ENCODE data around the gene KCNJ3.

KCNJ3 gene, protein sequence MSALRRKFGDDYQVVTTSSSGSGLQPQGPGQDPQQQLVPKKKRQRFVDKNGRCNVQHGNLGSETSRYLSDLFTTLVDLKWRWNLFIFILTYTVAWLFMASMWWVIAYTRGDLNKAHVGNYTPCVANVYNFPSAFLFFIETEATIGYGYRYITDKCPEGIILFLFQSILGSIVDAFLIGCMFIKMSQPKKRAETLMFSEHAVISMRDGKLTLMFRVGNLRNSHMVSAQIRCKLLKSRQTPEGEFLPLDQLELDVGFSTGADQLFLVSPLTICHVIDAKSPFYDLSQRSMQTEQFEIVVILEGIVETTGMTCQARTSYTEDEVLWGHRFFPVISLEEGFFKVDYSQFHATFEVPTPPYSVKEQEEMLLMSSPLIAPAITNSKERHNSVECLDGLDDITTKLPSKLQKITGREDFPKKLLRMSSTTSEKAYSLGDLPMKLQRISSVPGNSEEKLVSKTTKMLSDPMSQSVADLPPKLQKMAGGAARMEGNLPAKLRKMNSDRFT

DNA sequence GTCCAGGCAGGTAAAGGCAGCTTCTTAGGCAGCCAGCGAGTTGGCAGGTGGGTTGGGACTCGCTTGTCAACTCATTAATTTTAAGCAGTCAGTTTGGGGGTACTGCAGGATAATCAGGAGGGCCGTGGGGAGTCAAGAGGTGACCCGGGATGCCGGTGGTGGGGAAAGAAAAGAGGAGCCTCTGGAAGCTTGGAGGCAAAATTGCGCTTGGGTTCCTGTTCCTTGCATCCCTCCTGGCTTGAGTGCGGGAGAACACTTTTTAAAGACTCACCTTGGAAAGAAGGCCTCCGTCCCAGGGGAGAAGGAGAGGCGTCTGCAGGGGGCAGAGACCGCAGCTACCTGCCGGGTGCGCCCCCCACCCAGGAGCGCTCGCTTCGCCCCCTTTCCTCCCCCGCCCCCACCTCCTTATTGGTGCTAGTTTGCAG, at the start of gene KCNJ3:
KCNJ3 (plus strand) TSS at position 400 of the 425 bp plus-strand sequence. CDS start 81 bp downstream, outside the sequence.
- DNase-seq (ENCODE audit: low read depth): no peak

DNA sequence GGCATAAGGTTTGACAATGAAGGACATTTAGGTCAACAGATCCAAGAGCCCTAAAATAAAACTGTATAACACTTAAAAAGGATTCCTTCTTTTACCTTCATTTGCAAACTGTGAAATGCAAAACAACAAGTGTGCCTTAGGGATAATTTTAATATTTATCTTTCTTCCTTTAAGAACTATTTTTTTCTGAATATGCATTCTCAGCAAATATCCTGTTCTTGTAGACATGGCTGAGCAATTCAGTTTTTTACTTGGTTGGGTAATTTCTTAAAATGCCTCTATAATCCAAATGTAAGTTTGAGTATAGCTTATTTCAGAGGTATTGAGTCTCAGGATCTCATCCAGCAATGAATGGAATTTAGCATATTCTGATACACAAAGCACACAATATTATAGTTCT, 43.0 kb upstream of the KCNJ3 start:
- no peak for DNase-seq (ENCODE audit: low read depth)

DNA sequence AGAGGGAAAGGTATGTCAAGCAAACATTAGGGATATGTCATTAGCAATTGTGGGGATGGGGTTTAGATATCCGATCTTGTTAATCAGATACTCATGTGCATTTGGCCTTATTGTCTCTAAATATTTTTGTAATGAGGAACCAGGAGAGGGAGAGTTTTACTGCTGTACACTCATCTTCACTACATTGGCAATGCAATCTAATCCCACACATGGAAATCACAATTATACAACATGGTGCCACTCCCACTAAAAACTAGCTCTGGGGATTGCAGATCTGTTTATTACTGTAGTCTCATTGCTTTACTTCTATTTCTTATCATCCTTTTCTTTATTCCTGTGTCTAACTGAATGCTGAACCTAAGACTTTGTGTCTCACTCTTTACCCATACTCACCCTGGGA, 39.6 kb upstream of the KCNJ3 start:
- DNase-seq (ENCODE audit: low read depth): no peak

- no peak for DNase-seq (ENCODE audit: low read depth)
Measured at GRCh38 chr2:154664248-154664647, 34.2 kb upstream of the KCNJ3 start.

GRCh38 chr2:154670083-154670482, 28.4 kb upstream of the KCNJ3 start:
- no peak for DNase-seq (ENCODE audit: low read depth)

GRCh38 chr2:154673694-154674093, 24.8 kb upstream of the KCNJ3 start:
- DNase-seq (ENCODE audit: low read depth): no peak

- no peak for DNase-seq (ENCODE audit: low read depth)
Measured at GRCh38 chr2:154677401-154677800, 21.1 kb upstream of the KCNJ3 start.

DNA sequence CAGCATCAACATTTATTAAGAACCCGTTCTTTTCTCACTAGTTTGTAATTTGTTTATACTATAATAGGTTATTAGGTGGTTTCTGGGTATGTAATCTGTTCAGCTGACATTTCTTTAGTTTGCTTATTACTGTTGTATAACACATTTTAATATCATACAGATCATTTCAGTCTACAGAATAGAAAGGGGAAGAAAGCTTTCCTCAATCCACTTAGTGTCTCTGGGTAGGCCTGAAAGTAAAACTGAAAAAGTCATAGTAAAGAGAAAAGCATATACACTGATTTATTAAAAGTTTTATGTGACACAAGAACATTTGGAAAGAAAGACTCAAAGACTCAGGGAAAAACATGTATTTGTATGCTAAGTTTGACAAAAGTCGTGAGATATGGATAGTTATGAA, 16.8 kb upstream of the KCNJ3 start:
- no peak for DNase-seq (ENCODE audit: low read depth)

- no peak for DNase-seq (ENCODE audit: low read depth)
Measured at GRCh38 chr2:154686162-154686561, 12.3 kb upstream of the KCNJ3 start.

GRCh38 chr2:154688373-154688772, 10.1 kb upstream of the KCNJ3 start:
- DNase-seq (ENCODE audit: low read depth): no peak

DNA sequence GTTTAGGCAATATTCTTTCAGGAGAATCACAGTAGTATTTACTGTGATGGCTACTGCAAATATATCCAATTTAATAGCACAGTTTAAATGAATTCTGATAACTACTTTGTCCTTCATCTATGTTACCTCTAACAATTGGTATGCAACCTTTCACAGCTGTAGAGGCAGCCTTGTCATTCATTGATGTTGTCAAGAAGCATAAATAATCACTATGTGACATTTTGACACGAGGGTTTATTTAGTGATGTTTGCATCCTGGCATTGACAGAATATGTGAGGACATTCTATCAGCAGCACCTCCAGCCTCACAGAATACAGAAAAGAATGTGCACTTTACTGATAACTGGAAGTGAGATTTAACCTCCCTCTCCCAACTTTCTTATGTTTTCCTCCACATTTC, 9.3 kb upstream of the KCNJ3 start:
- no peak for DNase-seq (ENCODE audit: low read depth)

DNA sequence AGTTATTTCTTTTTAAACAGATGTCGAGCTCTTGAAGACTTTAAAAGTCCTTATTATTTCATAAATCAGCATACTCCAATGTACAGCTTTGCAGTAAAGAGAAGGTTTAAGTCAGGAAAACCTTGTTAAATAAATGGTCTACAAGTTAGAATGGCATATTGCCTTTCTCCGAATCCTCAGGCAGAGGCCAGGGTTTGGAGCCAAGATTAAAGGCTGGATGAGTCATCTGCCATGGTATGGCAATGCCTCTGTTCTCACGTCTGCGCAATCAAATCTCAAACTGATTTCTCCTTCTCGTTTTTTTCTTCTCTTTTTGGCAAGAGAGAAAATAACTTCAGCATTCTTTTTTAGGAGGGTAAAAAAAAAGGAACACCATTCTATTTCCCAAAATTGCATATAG, 5.6 kb upstream of the KCNJ3 start:
- no peak for DNase-seq (ENCODE audit: low read depth)

- no peak for DNase-seq (ENCODE audit: low read depth)
Measured at GRCh38 chr2:154693741-154694340, 4.7 kb upstream of the KCNJ3 start.

DNA sequence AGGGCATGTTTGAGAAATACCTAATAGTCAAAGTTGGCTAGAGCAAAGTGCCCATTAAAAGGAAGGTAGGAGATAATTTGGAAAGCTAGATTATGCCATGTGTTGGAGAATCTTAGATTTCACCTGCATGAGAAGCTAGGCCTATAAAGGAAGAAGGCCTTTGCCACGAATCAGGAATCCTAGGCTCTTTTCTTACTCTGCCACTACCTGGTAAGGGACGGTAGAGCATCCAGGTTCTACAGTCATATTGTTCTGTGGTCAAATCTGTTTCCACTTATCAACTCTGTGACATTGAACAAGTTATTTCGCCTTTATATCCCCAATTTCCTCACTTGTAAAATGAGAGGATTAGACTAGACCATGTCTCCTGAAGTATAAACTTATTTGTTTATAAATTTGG, 3.6 kb upstream of the KCNJ3 start:
- no peak for DNase-seq (ENCODE audit: low read depth)

DNA sequence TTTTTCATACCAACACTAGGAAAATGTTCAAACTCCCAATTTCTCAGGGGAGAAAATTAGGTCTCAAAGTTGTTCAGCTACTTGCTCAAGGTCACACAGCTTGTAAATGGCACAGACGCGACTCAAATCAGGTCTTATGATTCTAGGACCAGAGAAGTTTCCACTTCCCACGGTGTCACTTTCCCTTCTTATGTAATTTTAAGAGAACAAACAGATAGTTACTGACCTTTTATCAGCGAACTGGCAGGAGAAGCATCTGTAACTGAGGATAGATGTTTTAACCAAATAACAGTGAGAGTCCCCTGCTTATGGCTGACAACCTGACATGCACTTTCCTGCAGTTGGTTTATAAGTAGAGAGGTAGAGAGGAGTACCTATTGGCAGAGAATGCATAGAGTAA, 2.1 kb upstream of the KCNJ3 start:
- DNase-seq (ENCODE audit: low read depth): no peak

DNA sequence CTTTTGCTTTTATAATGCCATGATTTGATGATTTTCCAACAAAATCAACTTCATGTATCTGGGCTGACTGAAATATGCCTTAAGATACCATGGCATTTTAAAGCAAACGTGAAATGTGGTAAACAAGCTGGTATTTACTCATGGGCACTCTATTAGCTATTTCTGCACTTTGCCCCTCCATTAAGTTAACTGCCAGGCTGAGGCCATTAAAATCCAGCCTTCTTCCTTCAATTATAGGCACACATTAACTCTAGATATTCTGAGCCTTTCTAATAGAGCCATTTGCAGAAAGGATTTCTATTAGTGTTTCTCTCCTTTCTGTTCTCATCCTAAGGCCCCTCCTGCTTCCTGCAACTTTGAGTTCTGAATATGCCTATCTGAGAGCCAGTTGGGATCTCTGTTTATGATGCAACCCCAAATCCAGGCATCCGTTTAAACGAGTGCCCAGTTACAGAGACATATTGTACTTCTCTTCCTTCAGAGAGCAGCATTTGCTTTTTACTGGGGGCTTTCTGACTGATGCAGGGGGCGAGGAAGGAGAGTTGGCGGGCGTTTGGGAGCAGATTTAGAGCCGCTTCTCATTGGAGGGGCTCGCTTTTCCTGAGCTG, 1.6 kb upstream of the KCNJ3 start:
- no peak for DNase-seq (ENCODE audit: low read depth)

DNA sequence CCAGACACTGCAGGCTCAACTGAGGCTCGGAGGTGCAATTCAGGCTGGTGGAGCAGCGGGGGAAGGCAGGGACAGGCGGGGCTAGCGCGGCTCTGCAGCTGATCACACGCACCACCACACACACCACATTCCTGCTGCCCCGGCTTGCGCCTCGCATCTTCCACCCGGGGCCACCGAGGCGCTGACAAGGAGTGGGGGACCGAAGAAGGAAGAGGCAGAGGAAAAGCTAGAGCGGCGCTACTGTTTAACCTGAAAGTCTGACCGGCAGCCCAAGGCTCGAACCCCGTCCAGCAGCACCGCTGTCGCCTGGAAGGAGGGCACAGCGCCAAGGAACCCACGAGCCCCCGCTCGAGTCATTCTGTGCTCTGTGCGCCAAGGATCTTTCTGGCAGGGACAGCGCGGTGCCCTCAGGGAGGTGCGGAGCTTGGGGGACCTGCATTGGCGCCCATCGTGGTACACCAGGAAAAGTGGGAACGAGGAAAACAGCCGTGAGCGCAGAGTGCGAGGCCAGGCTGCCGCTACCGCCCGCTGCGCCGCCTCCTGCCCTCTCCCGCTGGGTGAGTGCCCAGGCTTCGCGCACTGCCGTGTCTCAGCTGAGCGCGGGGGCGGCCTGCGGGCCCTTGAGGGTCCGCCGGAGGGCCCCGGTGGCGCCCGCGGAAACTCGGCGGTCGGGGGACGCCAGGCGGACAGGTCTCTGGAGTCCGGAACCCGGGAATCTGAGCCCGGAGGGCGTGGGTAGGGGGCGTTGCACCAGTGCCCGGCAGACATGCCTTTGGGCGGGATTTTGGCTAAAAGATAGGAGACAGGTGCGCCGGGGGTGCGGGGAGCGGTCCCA, 860 bp upstream of the KCNJ3 start:
- no peak for DNase-seq (ENCODE audit: low read depth)

- DNase-seq (ENCODE audit: low read depth): no peak
Measured at GRCh38 chr2:154698721-154699574, 453 bp downstream of the KCNJ3 start.

DNA sequence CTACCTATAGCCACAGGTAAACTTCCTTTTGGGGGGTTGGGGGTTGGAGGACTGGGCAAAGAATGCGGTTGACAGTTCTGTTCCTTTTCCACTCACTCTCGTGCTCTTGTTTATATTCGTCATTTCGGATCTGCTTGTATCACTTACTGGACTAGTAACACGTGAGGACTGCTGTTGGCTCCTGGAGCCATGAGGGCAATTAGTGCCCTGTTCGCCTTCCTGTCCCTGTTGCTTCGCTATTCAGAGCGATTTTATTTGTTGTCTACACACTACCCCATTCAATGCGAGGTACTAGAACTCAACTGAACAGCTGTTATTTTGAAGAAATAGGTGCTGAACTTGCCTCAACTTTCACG, 1.1 kb downstream of the KCNJ3 start:
- no peak for DNase-seq (ENCODE audit: low read depth)

GRCh38 chr2:154700136-154700535, 1.6 kb downstream of the KCNJ3 start:
- DNase-seq (ENCODE audit: low read depth): no peak

DNA sequence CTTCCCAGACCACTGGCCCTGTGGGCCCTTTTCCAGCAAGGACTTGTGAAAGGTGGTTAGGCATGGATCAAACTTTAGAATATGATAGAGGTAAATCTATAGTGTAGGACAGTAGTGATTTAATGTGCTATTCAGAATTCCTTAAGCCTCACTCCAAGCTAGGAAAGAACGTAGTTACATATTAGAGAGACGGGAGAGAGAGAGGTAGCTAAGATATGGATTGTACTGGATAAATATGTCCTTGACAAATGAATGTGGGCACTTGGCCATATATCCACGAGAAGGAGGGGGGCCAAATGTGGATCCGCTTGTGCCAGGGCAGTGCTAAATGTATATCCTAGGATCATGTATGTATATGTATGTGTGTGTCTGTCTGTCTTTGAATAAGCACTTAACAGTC, 6.5 kb downstream of the KCNJ3 start:
- DNase-seq (ENCODE audit: low read depth): no peak

Data from activated T-cell treated with anti-CD3 and anti-CD28 coated beads for 24 hours (primary cell).